WTC11 (cell line): ENCODE results near the gene GBF1.

Source experiments
- FOXJ3 ChIP-seq: sonication (generic); formaldehyde crosslinking; IDR thresholded peaks from 2 replicates; pipeline ENCODE4 v1.9.0; 2021; ENCODE audit warnings: missing genetic modification reagents, mild to moderate bottlenecking, borderline replicate concordance
- GABPB1 ChIP-seq: sonication (generic); formaldehyde crosslinking; IDR thresholded peaks from 2 replicates; pipeline ENCODE4 v1.8.1; 2023; ENCODE audit warnings: mild to moderate bottlenecking, missing genetic modification reagents
- NR2C2 ChIP-seq: sonication (generic); formaldehyde crosslinking; IDR thresholded peaks from 2 replicates; pipeline ENCODE4 v1.8.0; 2022; ENCODE audit warnings: mild to moderate bottlenecking, missing genetic modification reagents
- SOX15 ChIP-seq: fragments of 250-450 bp; sonication (Bioruptor Pico); IDR thresholded peaks from 2 replicates; pipeline ENCODE4 v1.9.0; 2021; ENCODE audit warnings: mild to moderate bottlenecking
- ZBTB21 ChIP-seq: sonication (generic); formaldehyde crosslinking; IDR thresholded peaks from 2 replicates; pipeline ENCODE4 v1.8.1; 2023; ENCODE audit warnings: mild to moderate bottlenecking, missing genetic modification reagents, borderline replicate concordance
- TF ChIP-seq, protein P1 (sequence below): fragments of 200-600 bp; IDR thresholded peaks from 2 replicates; pipeline ENCODE4 v1.8.0; 2022; ENCODE audit warnings: antibody characterized with exemption
- TF ChIP-seq, protein P2 (sequence below): sonication (generic); formaldehyde crosslinking; IDR thresholded peaks from 2 replicates; pipeline ENCODE4 v1.8.0; 2022; ENCODE audit warnings: mild to moderate bottlenecking, missing genetic modification reagents

DNA sequence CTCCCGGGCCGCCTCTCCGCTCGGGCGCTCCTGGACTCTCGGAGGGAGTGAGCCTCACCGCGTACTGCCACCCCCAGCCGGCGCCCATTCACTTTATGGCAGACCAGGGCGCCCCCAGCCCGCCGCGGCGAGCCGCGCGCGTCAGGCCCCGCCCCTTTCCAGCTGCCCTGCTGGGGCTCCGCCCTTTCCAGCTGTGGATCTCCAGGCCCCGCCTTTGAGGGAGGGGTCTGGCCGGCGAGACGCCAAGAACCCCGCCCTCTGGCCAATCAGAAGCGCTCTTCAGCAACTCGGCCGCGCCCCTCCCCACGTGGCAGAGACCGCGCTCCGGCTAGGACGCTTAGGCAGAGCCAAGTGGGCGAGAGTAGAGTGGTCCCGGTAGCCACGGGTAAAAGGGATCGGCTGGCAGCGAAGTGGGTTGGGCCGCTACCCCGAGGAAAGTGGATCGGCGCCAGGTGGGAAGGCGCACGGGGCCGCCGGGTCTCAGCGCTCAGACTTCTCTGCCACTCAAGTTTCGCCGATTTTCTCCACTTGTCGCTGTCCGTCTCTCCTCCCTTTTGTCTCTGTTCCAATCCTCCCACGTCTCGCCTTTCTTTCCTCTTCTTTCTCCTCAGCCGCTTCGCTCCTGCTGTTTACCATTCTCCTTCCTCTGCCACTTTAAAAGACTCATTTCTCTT, 3.8 kb upstream of the GBF1 start, which contains the start of gene PITX3:
- TF ChIP-seq, protein P1, sequence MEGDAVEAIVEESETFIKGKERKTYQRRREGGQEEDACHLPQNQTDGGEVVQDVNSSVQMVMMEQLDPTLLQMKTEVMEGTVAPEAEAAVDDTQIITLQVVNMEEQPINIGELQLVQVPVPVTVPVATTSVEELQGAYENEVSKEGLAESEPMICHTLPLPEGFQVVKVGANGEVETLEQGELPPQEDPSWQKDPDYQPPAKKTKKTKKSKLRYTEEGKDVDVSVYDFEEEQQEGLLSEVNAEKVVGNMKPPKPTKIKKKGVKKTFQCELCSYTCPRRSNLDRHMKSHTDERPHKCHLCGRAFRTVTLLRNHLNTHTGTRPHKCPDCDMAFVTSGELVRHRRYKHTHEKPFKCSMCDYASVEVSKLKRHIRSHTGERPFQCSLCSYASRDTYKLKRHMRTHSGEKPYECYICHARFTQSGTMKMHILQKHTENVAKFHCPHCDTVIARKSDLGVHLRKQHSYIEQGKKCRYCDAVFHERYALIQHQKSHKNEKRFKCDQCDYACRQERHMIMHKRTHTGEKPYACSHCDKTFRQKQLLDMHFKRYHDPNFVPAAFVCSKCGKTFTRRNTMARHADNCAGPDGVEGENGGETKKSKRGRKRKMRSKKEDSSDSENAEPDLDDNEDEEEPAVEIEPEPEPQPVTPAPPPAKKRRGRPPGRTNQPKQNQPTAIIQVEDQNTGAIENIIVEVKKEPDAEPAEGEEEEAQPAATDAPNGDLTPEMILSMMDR = no peak
- no peak for TF ChIP-seq SOX15 (CRISPR knock-in tag)
- no peak for TF ChIP-seq FOXJ3 (CRISPR knock-in tag)
- TF ChIP-seq, protein P2, sequence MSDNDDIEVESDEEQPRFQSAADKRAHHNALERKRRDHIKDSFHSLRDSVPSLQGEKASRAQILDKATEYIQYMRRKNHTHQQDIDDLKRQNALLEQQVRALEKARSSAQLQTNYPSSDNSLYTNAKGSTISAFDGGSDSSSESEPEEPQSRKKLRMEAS = peak; percentile 61; the same call in 1 of the 2 replicates
- TF ChIP-seq ZBTB21 = no peak
- TF ChIP-seq NR2C2 (CRISPR knock-in tag) = no peak
- no peak for TF ChIP-seq GABPB1 (CRISPR knock-in tag)
